HG02588 (cell line): ENCODE data around the gene POLR3B.

ENCODE experiments used
- ATAC-seq: cut with Tn5 transposase; IDR thresholded peaks from one replicate; pipeline ENCODE4 v1.9.1; 2021; ENCODE audit warnings: mild to moderate bottlenecking, moderate library complexity; ENCODE audit not compliant: unreplicated experiment

POLR3B gene

GRCh38 chr12:106527356-106527755, 169.8 kb downstream of the POLR3B start:
- no peak for ATAC-seq

- no peak for ATAC-seq
Measured at GRCh38 chr12:106541201-106541600, 183.7 kb downstream of the POLR3B start.

GRCh38 chr12:106551410-106551809, 193.9 kb downstream of the POLR3B start:
- no peak for ATAC-seq

GRCh38 chr12:106552228-106552627, 194.7 kb downstream of the POLR3B start:
- ATAC-seq = no peak
